ENCODE results near the gene PHOSPHO1. TPM values are rescaled to one million over a fixed set of nuclear protein-coding genes. Genes with fewer than 3 reads are reported as not detected.

The PHOSPHO1 gene
- total RNA-seq, 1 donor from 2014 or later: 1.8 TPM

DNA sequence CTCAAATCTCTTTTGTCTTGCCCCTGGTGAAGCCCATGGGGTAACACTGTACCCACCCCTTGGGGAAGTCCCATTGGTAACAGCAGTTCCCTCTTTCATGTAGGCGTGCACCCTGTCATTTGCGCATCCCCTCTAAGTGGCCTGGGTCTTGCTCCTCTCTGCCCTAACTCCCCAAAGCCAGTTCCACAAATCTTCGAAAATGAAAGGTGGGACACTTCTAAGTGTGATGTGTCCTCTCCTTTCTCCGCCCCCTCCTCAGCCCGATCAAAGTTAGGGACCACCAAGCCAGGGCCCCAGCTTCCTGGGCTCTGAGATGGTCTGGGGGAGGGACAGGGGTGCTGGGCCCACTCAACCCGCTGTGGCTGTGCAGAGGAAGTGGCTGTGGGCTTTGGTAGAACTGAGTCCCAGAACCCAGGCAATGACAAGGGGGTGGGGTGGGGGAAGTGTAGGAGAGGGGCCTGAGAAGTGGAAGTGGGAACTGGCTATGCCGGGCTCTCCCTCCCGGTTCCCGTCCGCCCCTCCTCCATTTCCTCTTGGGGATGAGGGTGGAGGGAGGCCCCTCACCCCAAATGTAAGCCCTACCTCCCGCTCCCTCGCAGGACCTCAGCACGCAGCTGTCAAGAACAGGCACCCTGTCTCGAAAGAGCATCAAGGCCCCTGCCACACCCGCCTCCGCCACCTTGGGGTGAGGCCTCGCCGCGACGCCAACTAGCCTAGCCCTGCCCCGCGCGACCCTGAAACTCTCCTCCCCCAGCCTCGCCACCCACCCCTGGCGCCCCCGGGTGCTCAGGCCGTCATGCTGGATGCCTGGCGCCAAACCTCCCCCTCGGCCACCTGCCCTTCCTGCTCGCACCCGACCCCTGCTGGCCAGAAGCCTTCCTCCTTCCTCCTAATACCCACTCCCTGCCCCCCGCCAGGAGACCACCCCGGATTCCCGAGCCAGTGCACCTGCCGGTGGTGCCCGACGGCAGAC, 11.4 kb downstream of the PHOSPHO1 start:
- DNase-seq (ENCODE audit: low spot score): no peak

DNA sequence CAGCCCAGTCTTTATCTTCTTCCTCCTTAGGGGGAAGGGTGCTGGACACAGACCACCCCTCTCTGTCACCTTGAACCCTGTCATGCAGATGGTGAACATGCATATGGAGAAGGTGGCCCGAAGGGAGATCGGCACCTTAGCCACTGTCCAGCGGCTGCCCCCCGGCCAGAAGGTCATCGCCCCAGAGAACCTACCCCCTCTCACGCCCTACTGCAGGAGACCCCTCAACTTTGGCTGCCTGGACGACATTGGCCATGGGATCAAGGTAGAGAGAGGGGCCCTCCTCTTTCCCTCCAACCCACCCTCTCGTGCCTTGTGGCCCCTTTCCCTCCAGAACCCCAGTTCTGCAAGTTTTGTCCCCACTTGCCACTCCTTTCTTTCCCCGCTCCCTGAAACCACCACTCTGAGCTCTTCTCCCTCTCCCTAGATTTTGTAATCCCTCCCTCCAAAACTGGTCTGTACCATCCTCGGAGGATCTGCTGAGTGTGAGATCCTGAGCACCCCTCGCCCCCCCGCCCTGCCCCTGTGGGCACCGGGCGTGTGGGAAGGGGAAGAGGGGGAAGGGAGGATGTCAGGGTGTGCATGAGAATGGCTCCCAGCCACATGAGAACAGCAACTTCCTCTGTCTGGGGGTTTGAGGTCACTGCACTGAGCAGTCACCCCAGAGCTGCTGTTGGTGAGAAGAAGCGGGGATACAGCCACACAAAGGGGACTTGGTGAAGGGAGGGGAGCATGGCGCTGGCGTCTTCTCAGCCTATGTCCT, 12.8 kb downstream of the PHOSPHO1 start:
- DNase-seq (ENCODE audit: low spot score): no peak

DNA sequence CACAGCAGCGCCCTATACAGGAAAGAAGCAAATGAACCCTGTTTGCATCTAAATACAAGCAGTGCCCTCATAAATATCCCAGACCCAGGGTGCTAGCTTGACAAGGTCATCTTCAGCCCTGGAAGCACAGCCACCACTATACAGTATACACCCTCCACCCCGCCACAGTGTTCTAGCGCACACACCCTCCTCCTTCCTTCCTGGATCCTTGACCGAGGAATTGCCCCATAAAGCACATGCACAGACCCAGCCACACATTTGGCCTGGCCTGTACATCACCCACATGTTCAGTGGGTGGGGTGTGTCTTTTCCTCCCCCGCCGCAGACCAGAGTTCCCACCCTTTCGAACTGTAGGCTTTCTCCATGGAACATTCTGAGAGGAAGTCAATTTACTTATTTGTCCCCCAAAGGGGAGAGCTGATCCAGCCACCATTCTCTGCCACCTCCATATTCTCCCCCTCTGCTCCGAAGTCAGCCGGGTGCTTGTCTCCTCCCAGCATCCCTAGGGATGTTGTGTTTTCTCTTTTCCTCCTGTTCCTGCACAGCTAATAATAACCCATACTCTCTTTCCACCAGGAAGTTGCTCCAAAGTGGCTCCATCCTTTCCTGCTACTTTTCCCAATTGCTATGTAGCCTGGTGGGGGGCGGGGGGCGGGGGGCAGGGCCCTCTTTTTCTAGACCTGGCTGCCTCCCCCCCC, 13.5 kb downstream of the PHOSPHO1 start:
- no peak for DNase-seq (ENCODE audit: low spot score)

DNA sequence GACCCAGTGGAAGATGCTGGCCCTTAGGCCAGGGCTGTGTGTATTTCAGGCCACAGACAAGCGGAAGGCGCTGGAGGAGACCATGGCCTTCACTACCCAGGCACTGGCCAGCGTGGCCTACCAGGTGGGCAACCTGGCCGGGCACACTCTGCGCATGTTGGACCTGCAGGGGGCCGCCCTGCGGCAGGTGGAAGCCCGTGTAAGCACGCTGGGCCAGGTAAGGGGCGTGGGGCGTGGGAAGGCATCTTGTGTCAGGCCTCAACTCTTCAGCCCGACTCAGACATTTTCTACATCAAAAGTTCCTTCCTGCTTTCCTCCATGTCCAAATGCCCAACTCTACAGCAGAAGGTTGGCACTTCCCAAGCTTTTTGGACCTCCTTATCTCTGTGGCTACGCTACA, 14.1 kb downstream of the PHOSPHO1 start:
- DNase-seq (ENCODE audit: low spot score): no peak

DNA sequence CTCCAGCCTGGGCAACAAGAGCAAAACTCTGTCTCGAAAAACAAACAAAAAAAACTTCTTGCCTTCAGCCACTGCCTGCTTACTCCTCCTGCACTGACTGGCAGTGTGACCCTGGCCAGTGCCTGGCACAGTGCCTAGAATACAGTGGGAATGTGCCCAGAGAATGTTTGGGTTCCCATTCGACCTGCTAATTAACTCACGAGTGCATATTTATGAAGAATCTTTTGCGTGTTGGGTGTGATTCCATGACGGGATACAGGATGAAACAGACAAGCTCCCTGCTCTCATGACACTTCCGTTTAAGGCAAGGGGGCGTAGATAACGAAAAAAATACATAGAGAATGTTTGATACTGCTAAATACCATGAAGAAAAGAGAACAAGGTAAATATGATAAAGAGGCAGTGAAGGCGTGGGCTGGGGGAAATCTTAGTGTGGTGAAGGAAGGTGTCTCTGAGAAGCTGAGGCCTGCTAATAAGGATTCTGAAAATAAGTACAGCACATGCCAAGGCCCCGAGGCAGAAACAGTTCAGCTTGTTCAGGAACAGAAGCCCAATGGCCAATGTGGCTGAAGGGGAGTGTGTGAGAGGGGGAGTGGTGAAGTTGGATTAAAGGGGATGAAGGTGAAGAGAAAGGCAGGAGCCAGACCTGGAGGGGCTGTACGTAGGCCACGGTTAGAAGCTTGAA, 15.8 kb downstream of the PHOSPHO1 start:
- DNase-seq (ENCODE audit: low spot score): no peak

DNA sequence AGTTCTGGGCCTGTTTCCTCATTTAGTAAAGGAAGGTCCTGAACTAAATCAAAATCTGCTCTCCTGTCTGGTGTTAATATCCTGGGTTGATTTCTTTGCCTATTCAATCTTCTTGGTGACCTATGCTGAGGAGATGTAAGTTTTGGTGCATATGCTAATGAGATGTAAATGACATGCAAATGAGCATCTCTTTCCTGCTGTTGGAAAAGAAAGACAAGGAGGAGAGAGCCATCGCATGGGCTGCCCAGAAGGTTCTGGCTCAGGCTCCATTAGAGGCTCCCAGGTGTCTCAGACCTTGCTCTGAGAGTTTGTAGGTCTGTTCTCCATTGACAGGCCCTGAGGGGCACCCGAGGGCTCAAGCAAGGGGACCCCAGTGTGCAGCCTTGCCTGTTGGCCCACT, 16.7 kb downstream of the PHOSPHO1 start:
- DNase-seq (ENCODE audit: low spot score): no peak

DNA sequence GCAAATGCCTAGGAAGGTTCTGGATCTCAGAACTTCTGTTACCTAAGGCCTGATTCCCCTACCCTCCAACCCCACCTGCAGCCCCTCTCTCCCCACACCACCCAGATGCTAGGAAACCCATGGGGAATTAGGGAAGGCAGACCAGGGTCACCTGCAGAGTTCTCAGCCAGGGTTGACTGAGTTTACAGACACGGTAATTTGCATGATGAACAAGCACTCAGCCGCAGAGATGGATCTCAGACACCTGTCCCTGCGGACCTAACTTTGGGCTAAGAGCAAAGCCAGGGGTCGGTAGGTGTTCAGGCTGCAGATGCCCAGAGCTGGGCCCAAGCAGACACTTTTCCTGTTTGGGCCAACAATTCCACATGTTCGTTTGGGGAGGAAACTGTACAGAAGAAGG, 17.2 kb downstream of the PHOSPHO1 start:
- DNase-seq (ENCODE audit: low spot score): no peak

DNA sequence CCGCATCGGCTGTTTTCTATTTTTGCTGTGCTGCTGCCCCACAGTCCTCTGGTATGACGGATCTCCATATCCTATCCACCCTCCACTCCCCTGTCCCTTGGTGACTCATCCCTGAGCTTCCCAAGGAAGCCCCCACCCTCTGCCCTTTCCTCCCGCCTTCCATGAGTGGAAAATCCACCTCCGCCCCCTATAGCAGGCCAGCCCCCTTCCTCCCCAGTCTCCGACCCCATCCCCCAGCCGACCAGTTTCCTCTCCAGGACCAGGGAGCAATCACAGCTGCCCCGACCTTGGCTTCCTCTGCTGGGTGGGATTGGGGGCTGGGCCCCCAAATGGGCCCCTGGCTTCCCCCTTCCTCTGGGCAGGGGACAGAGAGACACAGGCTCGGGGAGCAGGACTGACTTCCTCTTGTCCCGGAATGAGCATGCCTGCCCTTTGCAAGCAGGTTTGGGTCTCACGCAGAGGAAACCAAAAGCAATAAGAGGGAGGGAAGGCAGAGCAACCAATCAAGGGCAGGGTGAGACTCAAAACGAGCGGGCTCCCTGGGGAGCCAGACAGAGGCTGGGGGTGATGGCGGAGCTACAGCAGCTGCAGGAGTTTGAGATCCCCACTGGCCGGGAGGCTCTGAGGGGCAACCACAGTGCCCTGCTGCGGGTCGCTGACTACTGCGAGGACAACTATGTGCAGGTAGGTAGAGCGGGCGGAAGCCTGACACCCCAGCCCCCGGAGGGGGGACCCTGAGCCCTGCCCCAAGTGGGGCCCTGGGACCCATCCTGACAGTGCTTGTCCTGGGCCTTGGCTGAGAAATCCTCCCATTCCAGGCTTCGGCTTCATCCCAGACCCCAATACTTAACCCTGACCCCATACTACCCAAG, 20.2 kb downstream of the PHOSPHO1 start, which contains the start of the genes ABI3 and GNGT2:
TSS of gene ABI3 (plus strand) at position 550 of the 872 bp plus-strand sequence. CDS start at position 568, 18 bp downstream.
TSS of gene GNGT2 (minus strand) at position 417 of the 872 bp plus-strand sequence. CDS start 3,152 bp downstream, outside the sequence.
- DNase-seq (ENCODE audit: low spot score): no peak

DNA sequence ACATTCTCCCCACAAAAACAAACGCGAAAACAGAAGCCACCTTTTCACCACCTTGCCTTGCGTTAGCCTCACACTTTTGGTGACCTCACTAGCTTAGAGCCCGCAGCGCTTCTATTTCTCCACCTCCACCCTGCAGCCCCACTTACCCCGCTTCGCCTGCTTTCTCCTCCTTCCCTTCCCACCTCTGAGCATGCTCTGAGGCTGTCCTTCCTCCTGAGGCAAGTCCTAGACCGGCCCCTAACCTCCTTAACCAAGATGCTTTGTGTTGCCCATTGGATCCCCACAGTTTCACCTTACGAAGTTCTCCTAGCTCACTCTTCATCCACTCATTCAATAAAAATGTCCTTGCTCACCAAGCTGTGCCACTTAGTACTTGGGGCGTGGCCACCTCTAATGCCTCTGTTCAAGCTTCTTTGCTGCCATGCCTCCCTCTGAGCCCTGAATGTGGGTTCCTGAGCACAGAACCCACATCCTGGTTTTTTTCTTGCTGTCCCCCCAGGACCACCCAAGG, 21.5 kb downstream of the PHOSPHO1 start:
- no peak for DNase-seq (ENCODE audit: low spot score)

DNA sequence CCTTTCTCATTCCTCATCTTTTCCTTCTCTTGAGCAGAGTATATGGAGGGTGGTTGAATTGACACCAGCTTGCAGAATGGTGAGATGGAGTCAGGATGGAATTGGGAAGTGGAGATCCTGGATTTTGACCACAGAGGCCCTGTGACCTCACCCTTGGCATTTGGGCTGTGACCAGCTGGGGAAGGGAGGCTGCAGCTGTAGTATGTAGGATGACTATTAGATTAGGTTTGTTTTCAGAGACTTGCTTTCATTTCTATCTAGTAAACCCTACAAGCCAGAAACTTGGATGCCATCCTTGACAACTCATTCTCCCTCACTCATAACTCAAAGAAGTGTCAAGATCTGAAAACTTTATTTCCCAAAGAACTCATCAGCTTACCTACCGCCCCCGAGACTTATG, 26.1 kb downstream of the PHOSPHO1 start:
- no peak for DNase-seq (ENCODE audit: low spot score)

DNA sequence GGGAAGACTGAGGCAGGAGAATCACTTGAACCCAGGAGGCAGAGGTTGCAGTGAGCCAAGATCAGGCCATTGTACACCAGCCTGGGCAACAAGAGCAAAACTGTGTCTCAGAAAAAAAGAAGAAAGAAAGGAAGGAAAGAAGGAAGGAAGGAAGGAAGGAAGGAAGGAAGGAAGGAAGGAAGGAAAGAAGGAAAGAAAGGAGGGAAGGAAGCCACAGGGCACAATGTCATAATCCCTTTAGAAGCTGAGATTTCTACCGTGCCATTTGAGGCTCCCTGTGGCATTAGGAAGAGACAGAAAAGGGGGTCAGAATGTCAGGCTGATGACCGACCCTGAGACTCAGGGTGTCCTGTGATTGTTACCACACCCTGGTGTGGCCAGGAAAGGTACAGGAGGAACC, 26.8 kb downstream of the PHOSPHO1 start:
- no peak for DNase-seq (ENCODE audit: low spot score)

DNA sequence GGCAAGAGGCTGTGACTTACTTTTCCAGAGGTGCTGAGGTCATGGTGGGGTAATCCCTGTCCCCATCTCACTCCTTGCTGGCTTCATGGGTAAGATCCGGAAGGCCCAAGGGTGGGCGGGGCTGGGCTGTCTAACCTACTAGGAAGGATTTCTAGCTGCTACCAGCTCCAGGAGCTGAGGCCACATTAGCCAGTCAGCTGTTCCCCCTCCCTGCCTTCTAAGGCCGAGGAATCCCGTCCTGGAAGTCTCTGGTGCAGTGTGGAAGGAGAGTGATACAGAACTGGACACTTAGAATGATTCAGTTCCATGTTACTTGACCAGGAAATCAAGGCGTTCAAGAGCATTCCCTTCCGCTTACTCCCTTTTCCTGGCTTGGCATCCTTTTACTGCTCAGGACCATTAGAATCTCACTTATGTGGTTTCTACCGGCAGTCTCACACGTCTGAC, 29.1 kb downstream of the PHOSPHO1 start:
- DNase-seq (ENCODE audit: low spot score): no peak

DNA sequence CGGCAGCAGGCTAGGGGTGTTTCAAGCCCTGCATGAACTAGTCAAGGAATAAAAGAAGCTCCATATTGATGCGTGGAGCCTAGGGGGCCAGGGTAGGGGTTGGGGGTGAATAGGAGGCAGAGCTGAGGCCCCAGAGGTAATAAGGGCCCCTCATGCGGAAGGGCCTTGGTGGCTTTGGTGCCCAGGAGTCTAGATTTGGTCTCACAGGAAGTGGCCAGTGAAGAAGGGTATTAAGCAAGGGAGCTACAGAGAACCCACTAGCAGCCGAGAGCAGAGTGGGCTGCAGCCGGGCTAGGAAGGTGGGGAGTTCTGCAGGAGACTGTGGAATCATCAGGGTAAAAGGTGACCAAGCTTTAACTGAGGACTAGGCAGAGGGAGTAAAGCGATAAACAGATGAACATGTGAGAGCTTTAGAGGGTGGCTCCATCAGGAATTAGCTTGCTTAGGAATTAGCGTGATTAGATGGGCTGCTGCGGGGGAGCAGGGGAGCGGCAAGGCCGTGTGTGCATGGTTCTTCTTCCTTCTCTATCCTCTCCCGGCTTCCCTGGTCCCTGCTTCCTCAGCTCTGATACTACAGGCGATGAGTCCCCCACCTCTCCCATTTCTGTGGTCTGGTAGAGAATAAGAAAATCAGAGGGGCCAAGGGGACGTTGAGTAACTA, 30.0 kb downstream of the PHOSPHO1 start:
- no peak for DNase-seq (ENCODE audit: low spot score)

DNA sequence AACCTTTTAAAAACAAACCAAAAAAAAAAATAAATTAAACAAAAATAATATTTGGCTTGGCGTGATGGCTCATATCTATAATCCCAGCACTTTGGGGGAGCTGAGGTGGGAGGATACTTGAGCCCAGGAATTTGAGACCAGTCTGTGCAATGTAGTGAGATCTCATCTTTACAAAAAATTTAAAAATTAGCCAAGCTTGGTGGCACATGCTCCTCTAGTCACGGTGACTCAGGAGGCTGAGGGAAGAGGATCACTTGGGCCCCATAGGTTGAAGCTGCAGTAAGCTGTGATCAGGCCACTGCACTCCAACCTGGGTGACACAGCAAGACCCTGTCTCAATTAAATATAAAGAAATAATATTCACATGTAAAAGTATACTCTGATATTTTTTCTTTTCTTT, 32.4 kb downstream of the PHOSPHO1 start:
- DNase-seq (ENCODE audit: low spot score): no peak

DNA sequence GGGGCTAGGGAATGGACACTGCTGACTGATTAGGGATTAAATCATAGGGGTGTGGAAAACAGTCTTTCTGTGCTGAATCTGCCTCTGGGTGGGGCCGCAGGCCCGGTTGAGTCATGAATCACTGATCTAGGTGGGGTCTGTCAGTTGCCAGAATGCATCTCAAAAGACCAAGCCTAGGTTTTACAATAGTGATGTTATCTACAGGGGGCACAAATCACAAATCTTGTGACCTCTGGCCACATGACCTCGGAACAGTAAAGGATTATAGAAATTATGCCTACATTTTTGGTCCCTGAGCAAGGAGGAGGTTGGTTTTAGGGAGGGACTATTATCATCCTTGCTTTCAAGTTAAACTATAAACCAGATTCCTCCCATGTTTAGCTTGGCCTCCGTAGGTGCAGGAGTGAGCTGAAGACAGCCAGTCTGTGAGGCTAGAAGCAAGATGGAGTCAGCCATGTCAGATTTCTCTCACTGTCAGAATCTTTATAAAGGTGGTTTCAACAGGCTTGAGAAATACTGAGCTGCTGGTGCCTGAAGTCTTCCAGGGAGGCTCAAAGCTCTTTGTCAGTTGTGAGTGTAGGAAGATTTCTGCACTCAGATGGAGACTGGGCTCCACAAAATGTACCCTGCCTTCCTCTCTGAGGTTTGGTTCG, 33.1 kb downstream of the PHOSPHO1 start:
- DNase-seq (ENCODE audit: low spot score): no peak

DNA sequence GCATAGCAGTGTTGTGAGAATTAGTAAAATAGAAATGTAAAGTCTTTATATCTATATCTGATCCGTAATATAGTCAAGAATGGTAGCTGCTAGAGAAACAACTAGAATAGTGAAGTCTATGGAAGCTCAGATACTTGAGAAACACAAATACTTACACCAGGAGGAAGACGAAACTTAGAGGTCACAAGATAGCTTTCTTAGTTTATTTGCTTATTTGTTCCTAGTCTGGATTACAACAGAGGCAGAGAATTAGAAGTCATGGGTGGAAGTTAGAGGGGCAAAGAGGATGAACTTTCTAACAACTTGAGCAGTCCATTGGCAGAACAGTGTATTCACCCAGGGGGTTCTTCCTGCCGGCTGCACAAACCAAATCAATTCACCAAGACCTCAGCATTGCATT, 34.1 kb downstream of the PHOSPHO1 start:
- no peak for DNase-seq (ENCODE audit: low spot score)

DNA sequence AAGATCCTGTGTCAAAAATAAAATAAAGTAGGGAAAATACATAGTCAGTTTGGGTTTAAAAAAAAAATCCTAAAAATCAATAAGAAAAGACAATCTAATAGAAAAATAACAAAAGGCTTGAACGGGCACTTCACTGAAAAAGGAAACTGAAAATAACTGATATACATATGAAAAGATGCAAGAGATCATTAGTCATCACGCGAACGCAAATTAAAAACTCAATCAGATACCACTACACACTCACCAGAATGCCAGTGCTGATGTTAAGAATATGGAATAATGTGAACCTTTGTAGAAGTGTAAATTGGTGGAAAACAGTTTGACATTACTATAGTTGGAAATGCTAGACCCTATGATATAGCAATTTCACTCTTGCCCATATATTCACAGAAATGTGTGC, 34.8 kb downstream of the PHOSPHO1 start:
- no peak for DNase-seq (ENCODE audit: low spot score)

DNA sequence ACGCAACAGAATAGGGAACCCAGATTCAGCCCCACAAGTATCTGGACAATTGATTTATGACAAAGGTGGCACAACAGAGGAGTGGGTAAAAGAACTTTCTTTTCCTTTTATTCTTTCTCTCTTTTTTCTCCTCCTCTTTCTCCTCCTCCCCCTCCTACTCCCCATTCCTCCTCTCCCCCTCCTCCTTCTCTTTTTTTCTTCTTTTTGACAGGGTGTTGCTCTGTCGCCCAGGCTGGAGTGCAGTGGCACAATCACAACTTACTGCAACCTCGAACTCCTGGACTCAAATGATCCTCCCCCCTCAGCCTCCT, 36.3 kb downstream of the PHOSPHO1 start:
- DNase-seq (ENCODE audit: low spot score): no peak

Measured in mesenteric fat pad (tissue), 1 donor.